ENCODE data around the gene SELENOI.

The SELENOI gene

GRCh38 chr2:26396734-26397298 lies 50.9 kb downstream of the SELENOI start:
- peaks cover 8% of the 10 kb centered on the region for H3K36me3 ChIP-seq (ENCODE audit: insufficient read depth, low read length)
- H3K4me3 ChIP-seq (ENCODE audit: low read length) = no peak overlapping the region
- H3K9ac ChIP-seq (ENCODE audit: low read depth, low read length) = no peak overlapping the region
- peaks cover 17% of the 10 kb centered on the region for H3K4me1 ChIP-seq (ENCODE audit: control insufficient read depth, insufficient read depth, low read length)
- no peaks in the 10 kb centered on the region for H3K9me3 ChIP-seq (replicated peaks; ENCODE audit: low read length)
- H3K4me2 ChIP-seq (ENCODE audit: low read length) = no peak overlapping the region
- no peaks in the 10 kb centered on the region for H3K27me3 ChIP-seq (ENCODE audit: control insufficient read depth, insufficient read depth, low read length)

- H3K9ac ChIP-seq (ENCODE audit: low read depth, low read length) = no peak overlapping the region
- H3K36me3 ChIP-seq (ENCODE audit: insufficient read depth, low read length) = peaks cover 3% of the 10 kb centered on the region
- H3K4me1 ChIP-seq (ENCODE audit: control insufficient read depth, insufficient read depth, low read length) = peaks cover 12% of the 10 kb centered on the region
- no peaks in the 10 kb centered on the region for H3K9me3 ChIP-seq (replicated peaks; ENCODE audit: low read length)
- H3K4me3 ChIP-seq (ENCODE audit: low read length) = no peak overlapping the region
- H3K4me2 ChIP-seq (ENCODE audit: low read length) = no peak overlapping the region
- H3K27me3 ChIP-seq (ENCODE audit: control insufficient read depth, insufficient read depth, low read length) = no peaks in the 10 kb centered on the region
These were observed 53.9 kb downstream of the SELENOI start for GRCh38 chr2:26399771-26400376.

- Histone ChIP-seq H3K9ac (ENCODE audit: low read depth, low read length) (no peak overlapping the region), H3K36me3 (ENCODE audit: insufficient read depth, low read length) (no peaks in the 10 kb centered on the region), H3K27me3 (ENCODE audit: control insufficient read depth, insufficient read depth, low read length) (no peaks in the 10 kb centered on the region), H3K4me3 (ENCODE audit: low read length) (no peak overlapping the region), H3K9me3 (replicated peaks; ENCODE audit: low read length) (no peaks in the 10 kb centered on the region), H3K4me1 (ENCODE audit: control insufficient read depth, insufficient read depth, low read length) (peaks cover 4% of the 10 kb centered on the region), H3K4me2 (ENCODE audit: low read length) (no peak overlapping the region)
These were observed 54.8 kb downstream of the SELENOI start for GRCh38 chr2:26400723-26401122.

GRCh38 chr2:26401739-26402541 lies 56.0 kb downstream of the SELENOI start, which contains the start of gene DRC1:
DRC1 (plus strand) TSS chr2:26401920; CDS start chr2:26401990, 70 bp downstream.
- peaks cover 1% of the 10 kb centered on the region for H3K27me3 ChIP-seq (ENCODE audit: control insufficient read depth, insufficient read depth, low read length)
- H3K36me3 ChIP-seq (ENCODE audit: insufficient read depth, low read length) = no peaks in the 10 kb centered on the region
- H3K4me1 ChIP-seq (ENCODE audit: control insufficient read depth, insufficient read depth, low read length) = peaks cover 4% of the 10 kb centered on the region
- H3K4me2 ChIP-seq (ENCODE audit: low read length) = peak within 1 kb of the TSS; percentile 93
- peak within 1 kb of the TSS; percentile 6 for H3K9ac ChIP-seq (ENCODE audit: low read depth, low read length)
- peak within 1 kb of the TSS; percentile 68 for H3K4me3 ChIP-seq (ENCODE audit: low read length)
- no peaks in the 10 kb centered on the region for H3K9me3 ChIP-seq (replicated peaks; ENCODE audit: low read length)

- Histone ChIP-seq H3K27me3 (ENCODE audit: control insufficient read depth, insufficient read depth, low read length) (peaks cover 20% of the 10 kb centered on the region), H3K9ac (ENCODE audit: low read depth, low read length) (no peak overlapping the region), H3K9me3 (replicated peaks; ENCODE audit: low read length) (no peaks in the 10 kb centered on the region), H3K36me3 (ENCODE audit: insufficient read depth, low read length) (no peaks in the 10 kb centered on the region), H3K4me3 (ENCODE audit: low read length) (no peak overlapping the region), H3K4me1 (ENCODE audit: control insufficient read depth, insufficient read depth, low read length) (no peaks in the 10 kb centered on the region), H3K4me2 (ENCODE audit: low read length) (no peak overlapping the region)
These were observed 61.6 kb downstream of the SELENOI start for GRCh38 chr2:26407526-26407925.

- Histone ChIP-seq H3K4me3 (ENCODE audit: low read length) (no peak overlapping the region), H3K9me3 (replicated peaks; ENCODE audit: low read length) (no peaks in the 10 kb centered on the region), H3K36me3 (ENCODE audit: insufficient read depth, low read length) (no peaks in the 10 kb centered on the region), H3K27me3 (ENCODE audit: control insufficient read depth, insufficient read depth, low read length) (peaks cover 20% of the 10 kb centered on the region), H3K4me2 (ENCODE audit: low read length) (no peak overlapping the region), H3K9ac (ENCODE audit: low read depth, low read length) (no peak overlapping the region), H3K4me1 (ENCODE audit: control insufficient read depth, insufficient read depth, low read length) (no peaks in the 10 kb centered on the region)
These were observed 63.8 kb downstream of the SELENOI start for GRCh38 chr2:26409785-26410184.

DNA sequence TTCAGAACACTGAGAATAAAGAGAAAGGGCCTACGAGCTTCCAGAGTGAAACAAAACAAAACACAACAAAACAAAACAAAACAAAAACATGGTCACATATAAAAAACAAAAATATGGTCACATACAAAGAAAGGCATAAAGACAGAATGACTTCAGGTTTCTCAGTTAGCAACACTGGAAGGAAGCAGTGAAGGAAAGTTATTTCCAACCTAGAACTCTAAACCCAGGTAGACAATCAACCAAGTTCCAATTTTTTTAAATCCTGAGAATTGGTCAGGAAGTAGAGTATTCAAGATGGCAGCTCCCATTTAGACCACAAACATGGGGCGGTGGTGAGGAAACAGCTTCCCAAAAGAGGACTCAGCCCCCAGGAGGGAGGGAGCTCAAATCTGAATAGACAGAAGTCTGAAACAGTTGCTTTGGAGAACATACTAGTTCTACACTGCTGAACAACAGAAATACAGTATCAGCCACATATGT lies 64.9 kb downstream of the SELENOI start:
- no peaks in the 10 kb centered on the region for H3K36me3 ChIP-seq (ENCODE audit: insufficient read depth, low read length)
- H3K4me2 ChIP-seq (ENCODE audit: low read length) = no peak overlapping the region
- H3K4me1 ChIP-seq (ENCODE audit: control insufficient read depth, insufficient read depth, low read length) = no peaks in the 10 kb centered on the region
- H3K4me3 ChIP-seq (ENCODE audit: low read length) = no peak overlapping the region
- H3K9me3 ChIP-seq (replicated peaks; ENCODE audit: low read length) = no peaks in the 10 kb centered on the region
- H3K9ac ChIP-seq (ENCODE audit: low read depth, low read length) = no peak overlapping the region
- peaks cover 20% of the 10 kb centered on the region for H3K27me3 ChIP-seq (ENCODE audit: control insufficient read depth, insufficient read depth, low read length)

- Histone ChIP-seq H3K4me1 (ENCODE audit: control insufficient read depth, insufficient read depth, low read length) (no peaks in the 10 kb centered on the region), H3K4me3 (ENCODE audit: low read length) (no peak overlapping the region), H3K9ac (ENCODE audit: low read depth, low read length) (no peak overlapping the region), H3K4me2 (ENCODE audit: low read length) (no peak overlapping the region), H3K27me3 (ENCODE audit: control insufficient read depth, insufficient read depth, low read length) (peaks cover 20% of the 10 kb centered on the region), H3K9me3 (replicated peaks; ENCODE audit: low read length) (no peaks in the 10 kb centered on the region), H3K36me3 (ENCODE audit: insufficient read depth, low read length) (no peaks in the 10 kb centered on the region)
These were observed 65.5 kb downstream of the SELENOI start for GRCh38 chr2:26411419-26411818.

DNA sequence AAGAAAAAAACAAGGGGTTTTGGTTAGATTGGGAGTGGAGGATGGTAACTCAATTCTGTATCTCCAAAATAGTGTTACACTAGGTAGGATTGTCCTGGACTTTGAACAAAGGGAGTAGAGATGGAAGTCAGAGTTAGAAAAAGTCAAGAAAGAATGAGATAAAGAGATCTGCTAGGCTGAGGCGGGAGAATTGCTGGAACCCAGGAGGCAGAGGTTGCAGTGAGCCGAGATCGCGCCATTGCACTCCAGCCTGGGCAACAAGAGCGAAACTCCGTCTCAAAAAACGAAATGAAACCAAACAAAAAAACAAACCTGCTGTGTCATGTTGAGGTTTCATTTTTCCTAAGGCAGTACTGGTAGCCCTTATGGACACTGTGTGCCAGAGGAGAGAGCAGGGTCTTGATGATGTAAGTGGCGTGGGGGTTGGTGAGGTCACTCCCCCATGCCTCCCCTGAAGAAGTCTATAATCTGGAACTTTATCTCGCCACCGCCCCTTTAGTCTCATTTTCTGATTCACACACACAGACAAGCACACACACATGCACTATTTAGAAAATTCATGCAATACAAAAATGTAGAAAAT lies 66.2 kb downstream of the SELENOI start:
- Histone ChIP-seq H3K9ac (ENCODE audit: low read depth, low read length) (no peak overlapping the region), H3K4me1 (ENCODE audit: control insufficient read depth, insufficient read depth, low read length) (no peaks in the 10 kb centered on the region), H3K9me3 (replicated peaks; ENCODE audit: low read length) (no peaks in the 10 kb centered on the region), H3K4me3 (ENCODE audit: low read length) (no peak overlapping the region), H3K36me3 (ENCODE audit: insufficient read depth, low read length) (no peaks in the 10 kb centered on the region), H3K27me3 (ENCODE audit: control insufficient read depth, insufficient read depth, low read length) (peaks cover 17% of the 10 kb centered on the region), H3K4me2 (ENCODE audit: low read length) (no peak overlapping the region)

GRCh38 chr2:26414311-26414710 lies 68.4 kb downstream of the SELENOI start:
- Histone ChIP-seq H3K9me3 (replicated peaks; ENCODE audit: low read length) (no peaks in the 10 kb centered on the region), H3K9ac (ENCODE audit: low read depth, low read length) (no peak overlapping the region)

DNA sequence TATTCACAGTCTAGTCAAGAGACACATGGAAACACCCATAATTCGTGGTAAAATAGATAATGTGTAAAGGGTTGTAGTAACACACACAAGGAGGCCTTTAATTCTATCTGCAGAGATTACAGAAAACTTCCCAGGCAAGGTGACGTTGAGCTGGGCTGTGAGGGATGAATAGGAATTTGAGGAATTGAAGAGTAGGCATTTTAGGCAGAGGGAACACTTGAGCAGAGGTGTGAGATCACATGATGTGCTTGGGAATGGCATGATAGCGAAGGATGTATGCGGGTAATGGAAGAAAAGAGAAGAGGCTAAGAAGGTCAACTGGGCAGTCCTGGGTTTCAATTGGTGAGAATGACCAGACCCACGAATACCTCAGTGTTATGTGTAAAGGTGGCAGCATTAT lies 76.0 kb downstream of the SELENOI start:
- Histone ChIP-seq H3K4me3 (ENCODE audit: low read length) (no peak overlapping the region), H3K27me3 (ENCODE audit: control insufficient read depth, insufficient read depth, low read length) (peaks cover 52% of the 10 kb centered on the region), H3K36me3 (ENCODE audit: insufficient read depth, low read length) (no peaks in the 10 kb centered on the region), H3K4me2 (ENCODE audit: low read length) (no peak overlapping the region), H3K4me1 (ENCODE audit: control insufficient read depth, insufficient read depth, low read length) (no peaks in the 10 kb centered on the region), H3K9ac (ENCODE audit: low read depth, low read length) (no peak overlapping the region), H3K9me3 (replicated peaks; ENCODE audit: low read length) (no peaks in the 10 kb centered on the region)

More at GRCh38 chr2:26414311-26414710, 68.4 kb downstream of the SELENOI start:
- H3K27me3 ChIP-seq (ENCODE audit: control insufficient read depth, insufficient read depth, low read length) = peaks cover 11% of the 10 kb centered on the region
- no peaks in the 10 kb centered on the region for H3K4me1 ChIP-seq (ENCODE audit: control insufficient read depth, insufficient read depth, low read length)
- no peaks in the 10 kb centered on the region for H3K36me3 ChIP-seq (ENCODE audit: insufficient read depth, low read length)
- no peak overlapping the region for H3K4me3 ChIP-seq (ENCODE audit: low read length)
- H3K4me2 ChIP-seq (ENCODE audit: low read length) = no peak overlapping the region

Measured in skeletal muscle satellite cell (primary cell).